K562 (cell line): ENCODE results near the gene RGS17. TPM values are rescaled to one million over a fixed set of nuclear protein-coding genes. Genes with fewer than 3 reads are reported as not detected.

Experiments
- ATAC-seq: fragments of 200-7000 bp; cut with Tn5 transposase; 3 replicates; pipeline ENCODE4 v1.9.1; 2020; ENCODE audit warnings: moderate library complexity
- BruUV-seq: library from RNA; stranded (reverse); fragments of 400-500 nt; replicated peaks from 2 replicates; lab custom pipeline; 2021; lab: Mats Ljungman, UMichigan
- CTCF ChIA-PET: fragments of 300-600 bp; formaldehyde crosslinking; extraction: SDS; loops from one replicate; lab custom pipeline; 2021; ENCODE audit warnings: low intra/inter-chr PET ratio; lab: Yijun Ruan, JAX
- POLR2A ChIA-PET: fragments of 300-600, 350-650 bp; sonication (Branson Sonifier 250); formaldehyde crosslinking; extraction: SDS; loops from one replicate; lab custom pipeline; 2021; ENCODE audit warnings: antibody characterized with exemption, inconsistent platforms; lab: Yijun Ruan, JAX
- DNase-seq, 4 experiments: peaks; one replicate each; pipeline versions ENCODE4 v3.0.0 to v3.0.0-alpha.2; 2011 to 2018; ENCODE audit warnings: low spot score in 3 of 4, mixed read lengths in 3 of 4; ENCODE audit errors: extremely low read depth in 1 of 4
- FAIRE-seq: peaks from 2 replicates; lab custom pipeline; 2011; peaks lifted over from hg19 to GRCh38; lab: Jason Lieb, UNC
- H2AFZ ChIP-seq: 2 replicates; pipeline ENCODE4 v1.6.0; 2011; ENCODE audit warnings: low read depth, low read length, control low read depth, inconsistent platforms
- H3K27ac ChIP-seq: fragments of 200-600 bp; 3 replicates; pipeline ENCODE4 v1.8.0; 2011; ENCODE audit warnings: low read depth, mild to moderate bottlenecking, control low read depth, inconsistent platforms, low read length, moderate library complexity, mixed read lengths; ENCODE audit errors: extremely low read depth
- H3K27me3 ChIP-seq, 2 experiments: fragments of 300-600 bp in 1 of 2; 2 replicates in 1 of 2; 3 replicates in 1 of 2; pipeline versions ENCODE4 v1.6.0 to v1.8.0; 2011; ENCODE audit warnings: inconsistent platforms in 2 of 2, low read length in 2 of 2, mild to moderate bottlenecking in 1 of 2, mixed read lengths in 1 of 2, moderate library complexity in 1 of 2; ENCODE audit not compliant: control insufficient read depth in 2 of 2, insufficient read depth in 2 of 2
- H3K36me3 ChIP-seq: fragments of 300-600 bp; 3 replicates; pipeline ENCODE4 v1.8.0; 2011; ENCODE audit warnings: mild to moderate bottlenecking, low read length, inconsistent platforms; ENCODE audit not compliant: control insufficient read depth, insufficient read depth
- H3K4me1 ChIP-seq, 2 experiments: fragments of 200-600 bp in 1 of 2; replicated peaks in 1 of 2; 2 replicates in 1 of 2; 3 replicates in 1 of 2; pipeline versions ENCODE4 v1.5.1 to v1.8.0; 2011; ENCODE audit warnings: inconsistent platforms in 2 of 2, low read length in 2 of 2, mild to moderate bottlenecking in 1 of 2, mixed read lengths in 1 of 2, moderate library complexity in 1 of 2; ENCODE audit not compliant: control insufficient read depth in 2 of 2, insufficient read depth in 2 of 2
- H3K4me2 ChIP-seq: 2 replicates; pipeline ENCODE4 v1.6.1; 2011; ENCODE audit warnings: low read length, control low read depth, inconsistent platforms, mixed read lengths; ENCODE audit not compliant: insufficient read depth
- H3K4me3 ChIP-seq: fragments of 200-600 bp; sonication (generic), shearing (Covaris generic); 2 replicates; pipeline ENCODE4 v1.5.1; 2016; ENCODE audit warnings: control low read depth, inconsistent platforms
- H3K79me2 ChIP-seq: fragments of 200-600 bp; 3 replicates; pipeline ENCODE4 v1.8.0; 2011; ENCODE audit warnings: low read length, inconsistent platforms; ENCODE audit not compliant: control insufficient read depth, insufficient read depth
- H3K9ac ChIP-seq, 2 experiments: 2 replicates each; pipeline versions ENCODE4 v1.6.0 to v1.6.1; 2011; ENCODE audit warnings: low read depth in 2 of 2, low read length in 2 of 2, control low read depth in 1 of 2, inconsistent platforms in 1 of 2, mild to moderate bottlenecking in 1 of 2, mixed read lengths in 1 of 2; ENCODE audit not compliant: insufficient read depth in 1 of 2
- H3K9me1 ChIP-seq: one replicate; pipeline ENCODE4 v1.6.0; 2011; ENCODE audit warnings: inconsistent platforms, mild to moderate bottlenecking, low read length, moderate library complexity; ENCODE audit not compliant: control insufficient read depth, insufficient read depth
- H3K9me3 ChIP-seq: replicated peaks from 2 replicates; pipeline ENCODE4 v1.5.1; 2011; ENCODE audit warnings: low read depth, low read length, inconsistent platforms; ENCODE audit not compliant: control insufficient read depth, insufficient read depth
- H4K20me1 ChIP-seq: replicated peaks from 2 replicates; pipeline ENCODE4 v1.6.1; 2011; ENCODE audit warnings: low read length, inconsistent platforms, mixed read lengths; ENCODE audit not compliant: control insufficient read depth, insufficient read depth
- EGR1 ChIP-seq: fragments of 450-650 bp; conservative IDR thresholded peaks from 2 replicates; pipeline ENCODE4 v1.6.1; 2017; ENCODE audit warnings: mild to moderate bottlenecking
- FOXP1 ChIP-seq: sonication (generic); formaldehyde crosslinking; IDR thresholded peaks from 2 replicates; pipeline ENCODE4 v1.8.0; 2022; ENCODE audit warnings: mild to moderate bottlenecking, missing genetic modification reagents
- MBD2 ChIP-seq: sonication (generic); IDR thresholded peaks from 2 replicates; pipeline ENCODE4 v1.6.1; 2016; ENCODE audit warnings: low read depth, borderline replicate concordance
- NFE2 ChIP-seq: IDR thresholded peaks from 2 replicates; pipeline ENCODE4 v1.6.1; 2014; ENCODE audit warnings: antibody characterized with exemption, low read depth
- RUNX1 ChIP-seq: sonication (generic); IDR thresholded peaks from 2 replicates; pipeline ENCODE4 v1.6.1; 2016; ENCODE audit warnings: antibody characterized with exemption, low read depth
- STAT5A ChIP-seq: IDR thresholded peaks from 2 replicates; pipeline ENCODE4 v1.6.1; 2012; ENCODE audit warnings: low read length, inconsistent platforms, borderline replicate concordance
- TRIM28 ChIP-seq: fragments of 450-650 bp; IDR thresholded peaks from 2 replicates; pipeline ENCODE4 v1.6.1; 2017
- ZNF644 ChIP-seq: fragments of 200-800 bp; sonication (Bioruptor generic); IDR thresholded peaks from 2 replicates; pipeline ENCODE4 v1.6.1; 2016; ENCODE audit warnings: low read depth, missing genetic modification characterization, missing compliant biosample characterization
- WGBS: fragments of 100-300 bp; shearing (Covaris generic); methylation state at CpG from one replicate; pipeline ENCODE4 v1.1.6; 2016; ENCODE audit warnings: low coverage, mixed read lengths; ENCODE audit not compliant: insufficient coverage; ENCODE audit errors: missing lambda C conversion rate; 5-methylcytosine and 5-hydroxymethylcytosine counted together
- in situ Hi-C: fragments of 300-500 bp; cut with MboI; formaldehyde crosslinking; loops from 4 replicates; pipeline ENCODE4 v1.15.0; 2018; ENCODE audit warnings: inconsistent platforms, mixed read lengths
- intact Hi-C: fragments of 100-400 bp; cut with micrococcal nuclease; formaldehyde crosslinking; loops from 2 replicates; pipeline ENCODE4 v1.14.2; 2022
- polyA plus RNA-seq, 8 experiments: library from polyadenylated mRNA; depleted of rRNA in 4 of 8; stranded (reverse) in 5 of 8; unstranded in 3 of 8; fragments of >200 nt; fragmentation: Nextera tagmentation in 2 of 8; fragmentation: Illumina TruSeq in 1 of 8; extraction: Ambion mirVana in 2 of 8; extraction: Trizol in 1 of 8; gene quantifications; 2 replicates each; pipeline versions ENCODE4 v1.2.1 to v1.2.3, GENCODE V29; 2011 to 2014; ENCODE audit warnings: inconsistent platforms in 1 of 8, missing spikeins in 1 of 8
- total RNA-seq, 7 experiments: library from RNA; depleted of rRNA in 6 of 7; stranded (reverse); fragments of >200 nt in 6 of 7; fragmentation: Illumina TruSeq in 2 of 7; extraction: Trizol in 2 of 7; gene quantifications; 2 replicates each; pipeline versions ENCODE4 v1.2.1 to v1.2.3, GENCODE V29; 2011 to 2021; ENCODE audit warnings: low replicate concordance in 1 of 7
- TF ChIP-seq, protein P1 (sequence below): fragments of 250-450 bp; sonication (Bioruptor Pico); IDR thresholded peaks from 2 replicates; pipeline ENCODE4 v1.4.0; 2020; ENCODE audit warnings: mild to moderate bottlenecking, moderate library complexity
- TF ChIP-seq, protein P2 (sequence below): sonication (generic); formaldehyde crosslinking; IDR thresholded peaks from 2 replicates; pipeline ENCODE4 v1.8.0; 2022; ENCODE audit warnings: mild to moderate bottlenecking, missing genetic modification reagents

The RGS17 gene
- total and polyA plus RNA-seq, 9 of the 15 experiments (the other 6 are each of a cell fraction or from before 2014, with no cell fraction given): 0.01 to 0.14 (median 0.08) TPM; not detected in 6

DNA sequence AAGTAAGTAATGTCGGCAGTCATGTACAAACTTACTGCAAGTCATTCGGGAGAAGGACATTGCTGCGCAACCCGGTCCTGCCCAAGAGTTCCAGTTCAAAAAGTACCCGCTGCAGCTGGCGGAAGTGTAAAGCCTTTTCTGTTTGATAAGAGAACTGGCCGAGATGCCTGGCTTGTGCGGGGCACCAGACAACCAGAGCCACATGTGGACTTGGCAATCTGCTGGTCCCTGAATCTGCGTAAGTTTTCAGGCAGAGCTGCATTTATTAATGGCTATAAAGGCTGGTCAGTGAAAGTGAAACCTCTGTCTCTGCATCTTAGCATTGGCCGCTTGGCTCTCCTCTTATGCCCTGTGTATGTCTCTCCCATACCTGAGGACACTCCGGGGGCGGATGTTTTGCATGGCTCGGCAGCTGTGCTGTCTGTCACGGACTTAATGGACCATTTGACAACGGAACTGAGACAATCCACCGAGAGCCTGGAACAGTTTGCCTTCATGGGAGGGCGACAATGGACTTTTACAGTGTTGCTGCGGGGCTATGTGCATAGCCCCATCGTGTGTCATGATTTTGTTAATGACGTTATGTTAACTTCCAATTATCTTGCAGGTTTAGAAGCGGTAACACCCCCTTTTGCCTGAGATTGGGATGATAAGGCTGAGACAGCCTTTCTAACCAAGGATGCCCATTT, 19.8 kb upstream of the RGS17 start:
- Histone ChIP-seq H3K9me3 (no peaks in the 10 kb centered on the region), H3K4me2 (no peak overlapping the region), H3K4me1 (no peaks in the 10 kb centered on the region), H3K36me3 (no peaks in the 10 kb centered on the region), H3K9ac (no peak overlapping the region), H3K27ac (no peak overlapping the region), H3K9me1 (no peaks in the 10 kb centered on the region), H3K79me2 (no peaks in the 10 kb centered on the region), H3K4me3 (no peak overlapping the region), H2AFZ (no peak overlapping the region; the same call in 1 of the 2 replicates), H4K20me1 (no peaks in the 10 kb centered on the region), H3K27me3 (no peaks in the 10 kb centered on the region)
- intact Hi-C loops (no loop called here), in situ Hi-C loops (no loop called here)
- no peak for ATAC-seq
- under 1% methylated on average over 21 of the region's 21 CpGs for WGBS
- no peak for TF ChIP-seq NFE2
- no peak for TF ChIP-seq ZNF644
- TF ChIP-seq, protein P1, sequence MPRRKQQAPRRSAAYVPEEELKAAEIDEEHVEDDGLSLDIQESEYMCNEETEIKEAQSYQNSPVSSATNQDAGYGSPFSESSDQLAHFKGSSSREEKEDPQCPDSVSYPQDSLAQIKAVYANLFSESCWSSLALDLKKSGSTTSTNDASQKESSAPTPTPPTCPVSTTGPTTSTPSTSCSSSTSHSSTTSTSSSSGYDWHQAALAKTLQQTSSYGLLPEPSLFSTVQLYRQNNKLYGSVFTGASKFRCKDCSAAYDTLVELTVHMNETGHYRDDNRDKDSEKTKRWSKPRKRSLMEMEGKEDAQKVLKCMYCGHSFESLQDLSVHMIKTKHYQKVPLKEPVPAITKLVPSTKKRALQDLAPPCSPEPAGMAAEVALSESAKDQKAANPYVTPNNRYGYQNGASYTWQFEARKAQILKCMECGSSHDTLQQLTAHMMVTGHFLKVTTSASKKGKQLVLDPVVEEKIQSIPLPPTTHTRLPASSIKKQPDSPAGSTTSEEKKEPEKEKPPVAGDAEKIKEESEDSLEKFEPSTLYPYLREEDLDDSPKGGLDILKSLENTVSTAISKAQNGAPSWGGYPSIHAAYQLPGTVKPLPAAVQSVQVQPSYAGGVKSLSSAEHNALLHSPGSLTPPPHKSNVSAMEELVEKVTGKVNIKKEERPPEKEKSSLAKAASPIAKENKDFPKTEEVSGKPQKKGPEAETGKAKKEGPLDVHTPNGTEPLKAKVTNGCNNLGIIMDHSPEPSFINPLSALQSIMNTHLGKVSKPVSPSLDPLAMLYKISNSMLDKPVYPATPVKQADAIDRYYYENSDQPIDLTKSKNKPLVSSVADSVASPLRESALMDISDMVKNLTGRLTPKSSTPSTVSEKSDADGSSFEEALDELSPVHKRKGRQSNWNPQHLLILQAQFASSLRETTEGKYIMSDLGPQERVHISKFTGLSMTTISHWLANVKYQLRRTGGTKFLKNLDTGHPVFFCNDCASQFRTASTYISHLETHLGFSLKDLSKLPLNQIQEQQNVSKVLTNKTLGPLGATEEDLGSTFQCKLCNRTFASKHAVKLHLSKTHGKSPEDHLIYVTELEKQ: no peak
- TF ChIP-seq EGR1: no peak
- TF ChIP-seq, protein P2, sequence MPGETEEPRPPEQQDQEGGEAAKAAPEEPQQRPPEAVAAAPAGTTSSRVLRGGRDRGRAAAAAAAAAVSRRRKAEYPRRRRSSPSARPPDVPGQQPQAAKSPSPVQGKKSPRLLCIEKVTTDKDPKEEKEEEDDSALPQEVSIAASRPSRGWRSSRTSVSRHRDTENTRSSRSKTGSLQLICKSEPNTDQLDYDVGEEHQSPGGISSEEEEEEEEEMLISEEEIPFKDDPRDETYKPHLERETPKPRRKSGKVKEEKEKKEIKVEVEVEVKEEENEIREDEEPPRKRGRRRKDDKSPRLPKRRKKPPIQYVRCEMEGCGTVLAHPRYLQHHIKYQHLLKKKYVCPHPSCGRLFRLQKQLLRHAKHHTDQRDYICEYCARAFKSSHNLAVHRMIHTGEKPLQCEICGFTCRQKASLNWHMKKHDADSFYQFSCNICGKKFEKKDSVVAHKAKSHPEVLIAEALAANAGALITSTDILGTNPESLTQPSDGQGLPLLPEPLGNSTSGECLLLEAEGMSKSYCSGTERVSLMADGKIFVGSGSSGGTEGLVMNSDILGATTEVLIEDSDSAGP (CRISPR knock-in tag): no peak
- no peak for TF ChIP-seq TRIM28
- TF ChIP-seq MBD2: no peak
- no peak for TF ChIP-seq RUNX1
- TF ChIP-seq FOXP1 (CRISPR knock-in tag): no peak
- TF ChIP-seq STAT5A: no peak
- no peak for FAIRE-seq
- DNase-seq: no peak
- POLR2A ChIA-PET: no interaction called here
- CTCF ChIA-PET: no interaction called here
- BruUV-seq: no TSS peak
